Vagina (tissue), 2 donors: ENCODE measurements around the gene TECRL. TPM values are rescaled to one million over a fixed set of nuclear protein-coding genes. Genes with fewer than 3 reads are reported as not detected.

Experiments
- DNase-seq, 2 donors: peaks; one replicate each; pipeline ENCODE4 v3.0.0-alpha.2; 2017; ENCODE audit errors: extremely low spot score in 2 of 2
- H3K27ac ChIP-seq: fragments of 200-600 bp; sonication (generic); one replicate; pipeline ENCODE4 v1.5.1; 2019
- H3K27me3 ChIP-seq: fragments of 200-600 bp; sonication (generic); one replicate; pipeline ENCODE4 v1.5.1; 2019
- H3K36me3 ChIP-seq, 2 donors: fragments of 200-600 bp; sonication (generic); one replicate each; pipeline ENCODE4 v1.5.1; 2017 to 2019
- H3K4me1 ChIP-seq: fragments of 200-600 bp; sonication (generic); one replicate; pipeline ENCODE4 v1.5.1; 2019
- H3K4me3 ChIP-seq, 2 donors: fragments of 200-600 bp; sonication (generic); 1 replicate in 1 of 2; 2 replicates in 1 of 2; pipeline ENCODE4 v1.5.1; 2016 to 2019
- H3K9me3 ChIP-seq: fragments of 200-600 bp; sonication (generic); one replicate; pipeline ENCODE4 v1.5.1; 2019
- CTCF ChIP-seq, 3 experiments: fragments of 450-650 bp in 2 of 3; fragments of 200-600 bp in 1 of 3; sonication (generic) in 1 of 3; IDR thresholded peaks; one replicate each; pipeline ENCODE4 v1.5.1; 2017 to 2019; ENCODE audit warnings: antibody characterized with exemption in 3 of 3, mild to moderate bottlenecking in 2 of 3, moderate library complexity in 2 of 3
- POLR2A ChIP-seq, 2 donors: fragments of 450-650 bp; IDR thresholded peaks; one replicate each; pipeline ENCODE4 v1.6.1; 2017; ENCODE audit warnings: antibody characterized with exemption in 2 of 2, mild to moderate bottlenecking in 2 of 2, moderate library complexity in 2 of 2
- POLR2AphosphoS5 ChIP-seq, 2 donors: sonication (generic); formaldehyde crosslinking; IDR thresholded peaks; one replicate each; pipeline ENCODE4 v1.9.0; 2017; ENCODE audit warnings: antibody characterized with exemption in 2 of 2, mild to moderate bottlenecking in 2 of 2, low read depth in 1 of 2; ENCODE audit not compliant: insufficient read depth in 1 of 2
- intact Hi-C: fragments of 100-400 bp; cut with DNase I; formaldehyde crosslinking; loops from one replicate; pipeline ENCODE4 v1.15.1; 2023
- total RNA-seq: library from RNA; depleted of rRNA; stranded (reverse); fragments of >200 nt; gene quantifications from one replicate; pipeline ENCODE4 v1.2.3, GENCODE V29; 2016

The TECRL gene
- not detected for total RNA-seq

GRCh38 chr4:64409300-64409699 is at the start of gene TECRL:
TSS of gene TECRL (minus strand) at chr4:64409450. CDS start at chr4:64409351, 99 bp downstream.
- Histone ChIP-seq H3K4me3 (no peak within 1 kb of the TSS), H3K27me3 (no peaks in the 10 kb centered on the region), H3K36me3 (no peaks in the 10 kb centered on the region), H3K27ac (no peak within 1 kb of the TSS), H3K4me1 (peaks cover 3% of the 10 kb centered on the region), H3K9me3 (no peaks in the 10 kb centered on the region)
- intact Hi-C loops = no loop called here
- no peak for DNase-seq
- TF ChIP-seq POLR2AphosphoS5 (IDR thresholded peaks at IDR 0.05; ENCODE audit: insufficient read depth in 1 of 2, low read depth in 1 of 2) (no peak), CTCF (IDR thresholded peaks at IDR 0.05) (no peak), POLR2A (IDR thresholded peaks at IDR 0.05) (no peak)

DNA sequence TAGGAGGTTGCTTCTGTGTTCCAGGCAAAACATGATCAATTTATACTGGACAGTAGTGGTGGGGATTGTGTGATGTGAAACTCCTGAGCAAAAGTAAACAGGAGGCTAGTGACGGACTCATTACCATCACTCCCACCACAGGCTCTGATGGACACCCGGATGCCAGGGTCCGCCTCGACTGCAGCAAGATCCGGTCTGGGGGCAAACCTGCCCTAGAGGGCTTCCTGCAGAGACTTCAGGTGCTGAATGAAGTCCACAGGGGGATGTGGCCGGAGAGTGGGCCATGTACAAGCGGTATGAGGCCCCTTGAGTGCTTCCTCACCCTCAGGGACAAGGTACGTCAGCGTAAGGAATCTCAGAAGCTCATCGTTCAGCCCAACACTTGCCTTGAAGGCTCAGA is 23.4 kb upstream of the TECRL start:
- no peak for DNase-seq
- intact Hi-C loops = no loop called here
- H3K9me3 ChIP-seq = no peaks in the 10 kb centered on the region

GRCh38 chr4:64430933-64431332 is 21.7 kb upstream of the TECRL start:
- Histone ChIP-seq H3K27me3 (no peaks in the 10 kb centered on the region), H3K27ac (no peak overlapping the region), H3K4me3 (no peak overlapping the region), H3K36me3 (no peaks in the 10 kb centered on the region), H3K9me3 (no peaks in the 10 kb centered on the region), H3K4me1 (no peaks in the 10 kb centered on the region)
- TF ChIP-seq POLR2A (IDR thresholded peaks at IDR 0.05) (no peak), POLR2AphosphoS5 (IDR thresholded peaks at IDR 0.05; ENCODE audit: insufficient read depth in 1 of 2, low read depth in 1 of 2) (no peak), CTCF (IDR thresholded peaks at IDR 0.05) (no peak)
- intact Hi-C loops = no loop called here
- no peak for DNase-seq

More for the DNA sequence above, 23.4 kb upstream of the TECRL start:
- H3K4me3 ChIP-seq = no peak overlapping the region
- H3K4me1 ChIP-seq = no peaks in the 10 kb centered on the region
- H3K36me3 ChIP-seq = no peaks in the 10 kb centered on the region
- H3K27me3 ChIP-seq = no peaks in the 10 kb centered on the region
- no peak overlapping the region for H3K27ac ChIP-seq
- TF ChIP-seq POLR2AphosphoS5 (IDR thresholded peaks at IDR 0.05; ENCODE audit: insufficient read depth in 1 of 2, low read depth in 1 of 2) (no peak), CTCF (IDR thresholded peaks at IDR 0.05) (no peak), POLR2A (IDR thresholded peaks at IDR 0.05) (no peak)

DNA sequence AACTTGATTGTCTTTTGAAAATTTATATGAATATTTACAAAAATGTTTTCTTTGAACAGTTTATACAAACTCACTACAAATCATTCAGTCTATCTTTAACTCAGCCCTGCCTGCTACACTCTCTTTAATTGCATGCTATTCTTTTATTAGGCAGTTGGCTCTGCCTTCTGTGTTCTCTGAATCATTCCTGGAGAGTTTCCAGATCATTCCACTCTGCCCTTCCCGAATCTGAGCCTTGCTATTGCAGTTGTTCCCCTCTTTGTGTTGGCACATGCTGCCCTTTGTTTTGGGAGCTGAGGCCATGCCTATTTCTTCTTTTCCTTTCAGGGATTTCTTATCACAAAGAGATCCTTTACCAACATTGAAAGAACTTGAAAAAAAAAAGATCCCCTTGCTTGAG is 8.7 kb upstream of the TECRL start:
- intact Hi-C loops = no loop called here
- no peak for DNase-seq
- Histone ChIP-seq H3K27me3 (no peaks in the 10 kb centered on the region), H3K36me3 (no peaks in the 10 kb centered on the region), H3K4me1 (no peaks in the 10 kb centered on the region), H3K4me3 (no peak overlapping the region), H3K9me3 (no peaks in the 10 kb centered on the region), H3K27ac (no peak overlapping the region)
- TF ChIP-seq POLR2AphosphoS5 (IDR thresholded peaks at IDR 0.05; ENCODE audit: insufficient read depth in 1 of 2, low read depth in 1 of 2) (peak in 1 of 2 donors; percentile 37), CTCF (IDR thresholded peaks at IDR 0.05) (no peak), POLR2A (IDR thresholded peaks at IDR 0.05) (no peak)

- no peaks in the 10 kb centered on the region for H3K9me3 ChIP-seq
- no peaks in the 10 kb centered on the region for H3K36me3 ChIP-seq
- no peak overlapping the region for H3K4me3 ChIP-seq
- no peak for TF ChIP-seq CTCF (IDR thresholded peaks at IDR 0.05)
- TF ChIP-seq POLR2AphosphoS5 (IDR thresholded peaks at IDR 0.05; ENCODE audit: insufficient read depth in 1 of 2, low read depth in 1 of 2) = peak in 1 of 2 donors; percentile 57
- H3K4me1 ChIP-seq = peaks cover 3% of the 10 kb centered on the region
- no peak for DNase-seq
- H3K27me3 ChIP-seq = no peaks in the 10 kb centered on the region
- H3K27ac ChIP-seq = no peak overlapping the region
- intact Hi-C loops = no loop called here
These were observed 2.2 kb downstream of the TECRL start for GRCh38 chr4:64407000-64407399.
